Activated naive CD4-positive, alpha-beta T cell treated with Interleukin-2 at 50 U/mL for 16 hours (primary cell): ENCODE data around the gene DHX40.
"Not testable (repeated sequence)": the region's sequence is repeated elsewhere in the genome, so short reads cannot be mapped to it uniquely, and the experiment has no call there.

Source experiments
- DNase-seq: peaks from one replicate; pipeline ENCODE4 v3.0.0-alpha.2; 2020

DHX40 gene

GRCh38 chr17:59565171-59565958, at the start of gene DHX40:
TSS of gene DHX40 (plus strand) at chr17:59565610. CDS start at chr17:59565672, 62 bp downstream.
- DNase-seq, result peak; percentile 96

GRCh38 chr17:59516451-59516850, 49.0 kb upstream of the DHX40 start:
- no peak for DNase-seq

GRCh38 chr17:59519132-59519531, 46.3 kb upstream of the DHX40 start:
- no peak for DNase-seq

- DNase-seq, result no peak
Measured at GRCh38 chr17:59520251-59520650, 45.2 kb upstream of the DHX40 start.

GRCh38 chr17:59521465-59522126, 43.8 kb upstream of the DHX40 start:
- DNase-seq, result peak; percentile 60

- DNase-seq, result not testable (repeated sequence)
Measured at GRCh38 chr17:59524930-59525329, 40.5 kb upstream of the DHX40 start.

GRCh38 chr17:59525668-59526067, 39.7 kb upstream of the DHX40 start:
- DNase-seq, result no peak

- DNase-seq, result no peak
Measured at GRCh38 chr17:59526451-59526850, 39.0 kb upstream of the DHX40 start.

GRCh38 chr17:59527325-59527917, 38.0 kb upstream of the DHX40 start:
- DNase-seq, result no peak

- no peak for DNase-seq
Measured at GRCh38 chr17:59527931-59528330, 37.5 kb upstream of the DHX40 start.

- DNase-seq, result no peak
Measured at GRCh38 chr17:59530531-59530930, 34.9 kb upstream of the DHX40 start.

GRCh38 chr17:59533694-59534093, 31.7 kb upstream of the DHX40 start:
- no peak for DNase-seq

GRCh38 chr17:59534583-59534982, 30.8 kb upstream of the DHX40 start:
- no peak for DNase-seq

GRCh38 chr17:59538195-59538909, 27.1 kb upstream of the DHX40 start:
- DNase-seq, result no peak

GRCh38 chr17:59542960-59543635, 22.3 kb upstream of the DHX40 start:
- no peak for DNase-seq

GRCh38 chr17:59545942-59546341, 19.5 kb upstream of the DHX40 start:
- no peak for DNase-seq

GRCh38 chr17:59547131-59547915, 18.1 kb upstream of the DHX40 start:
- no peak for DNase-seq

- DNase-seq, result not testable (repeated sequence)
Measured at GRCh38 chr17:59548985-59549384, 16.4 kb upstream of the DHX40 start.

GRCh38 chr17:59550703-59551102, 14.7 kb upstream of the DHX40 start:
- DNase-seq, result no peak

GRCh38 chr17:59558039-59558438, 7.4 kb upstream of the DHX40 start:
- no peak for DNase-seq

- no peak for DNase-seq
Measured at GRCh38 chr17:59558953-59559352, 6.5 kb upstream of the DHX40 start.

- no peak for DNase-seq
Measured at GRCh38 chr17:59561042-59561441, 4.4 kb upstream of the DHX40 start.
